GM23338 (cell line): ENCODE data around the gene SCLY. TPM values are rescaled to one million over a fixed set of nuclear protein-coding genes. Genes with fewer than 3 reads are reported as not detected.

Experiments
- ATAC-seq: fragments of 200-7000 bp; cut with Tn5 transposase; 3 replicates; pipeline ENCODE4 v1.9.1; 2020
- DNase-seq: peaks from one replicate; pipeline ENCODE4 v3.0.0-alpha.2; 2015; ENCODE audit warnings: low spot score
- H2AFZ ChIP-seq: fragments of 200-600 bp; sonication (generic); 2 replicates; pipeline ENCODE4 v1.8.0; 2016; ENCODE audit warnings: antibody characterized with exemption, mild to moderate bottlenecking, moderate library complexity
- H3F3A ChIP-seq: fragments of 200-600 bp; sonication (generic); replicated peaks from 2 replicates; pipeline ENCODE4 v1.8.0; 2017; ENCODE audit warnings: antibody characterized with exemption, mixed run types, low read depth
- H3K27ac ChIP-seq: fragments of 200-600 bp; sonication (generic); 2 replicates; pipeline ENCODE4 v1.6.1; 2016; ENCODE audit warnings: low read depth
- H3K27me3 ChIP-seq: fragments of 200-600 bp; sonication (generic); 2 replicates; pipeline ENCODE4 v1.8.0; 2016; ENCODE audit warnings: mild to moderate bottlenecking, mixed run types, moderate library complexity; ENCODE audit not compliant: insufficient read depth
- H3K36me3 ChIP-seq: fragments of 200-600 bp; sonication (generic); 2 replicates; pipeline ENCODE4 v1.8.0; 2016; ENCODE audit warnings: mild to moderate bottlenecking; ENCODE audit not compliant: insufficient read depth
- H3K4me1 ChIP-seq: fragments of 200-600 bp; sonication (generic); 2 replicates; pipeline ENCODE4 v1.8.0; 2016; ENCODE audit warnings: mild to moderate bottlenecking, moderate library complexity; ENCODE audit not compliant: insufficient read depth
- H3K4me2 ChIP-seq: fragments of 200-600 bp; sonication (generic); 2 replicates; pipeline ENCODE4 v1.7.1; 2017; ENCODE audit warnings: mixed run types
- H3K4me3 ChIP-seq: fragments of 200-600 bp; sonication (generic); 2 replicates; pipeline ENCODE4 v1.6.1; 2016; ENCODE audit warnings: mixed run types
- H3K79me2 ChIP-seq: fragments of 200-600 bp; sonication (generic); replicated peaks from 2 replicates; pipeline ENCODE4 v1.8.0; 2017; ENCODE audit warnings: mild to moderate bottlenecking; ENCODE audit not compliant: insufficient read depth
- H3K9me2 ChIP-seq: fragments of 200-600 bp; sonication (generic); 2 replicates; pipeline ENCODE4 v1.8.0; 2017; ENCODE audit not compliant: insufficient read depth
- H4K20me1 ChIP-seq: fragments of 200-600 bp; sonication (generic); replicated peaks from 2 replicates; pipeline ENCODE4 v1.8.0; 2017; ENCODE audit warnings: mild to moderate bottlenecking; ENCODE audit not compliant: insufficient read depth
- H3K27ac Mint-ChIP-seq: 2 replicates; pipeline ENCODE4 v1.8.0; 2020; ENCODE audit warnings: inconsistent platforms, mild to moderate bottlenecking, moderate library complexity, mixed read lengths
- H3K27me3 Mint-ChIP-seq: 3 replicates; pipeline ENCODE4 v1.8.0; 2022; ENCODE audit warnings: low read depth, mild to moderate bottlenecking, moderate library complexity, mixed read lengths, inconsistent platforms; ENCODE audit not compliant: insufficient read depth, poor library complexity
- H3K36me3 Mint-ChIP-seq: 3 replicates; pipeline ENCODE4 v1.8.0; 2021; ENCODE audit warnings: low read depth, mild to moderate bottlenecking, inconsistent platforms, moderate library complexity, mixed read lengths
- H3K4me1 Mint-ChIP-seq: 3 replicates; pipeline ENCODE4 v1.8.0; 2020; ENCODE audit warnings: mild to moderate bottlenecking, inconsistent platforms, mixed read lengths
- H3K4me3 Mint-ChIP-seq: 3 replicates; pipeline ENCODE4 v1.8.0; 2021; ENCODE audit warnings: moderate library complexity, mild to moderate bottlenecking, inconsistent platforms, mixed read lengths
- H3K9me3 Mint-ChIP-seq: 3 replicates; pipeline ENCODE4 v1.8.0; 2020; ENCODE audit warnings: moderate library complexity, mild to moderate bottlenecking, inconsistent platforms, mixed read lengths
- ETS1 ChIP-seq: IDR thresholded peaks from 2 replicates; pipeline ENCODE4 v1.6.1; 2016; ENCODE audit warnings: antibody characterized with exemption
- NANOG ChIP-seq: IDR thresholded peaks from 2 replicates; pipeline ENCODE4 v1.6.1; 2016; ENCODE audit warnings: antibody characterized with exemption, borderline replicate concordance
- REST ChIP-seq: IDR thresholded peaks from one replicate; pipeline ENCODE4 v1.6.1; 2018; ENCODE audit warnings: antibody characterized with exemption; ENCODE audit not compliant: unreplicated experiment
- ZNF114 ChIP-seq: fragments of 250-450 bp; sonication (Bioruptor Pico); IDR thresholded peaks from 2 replicates; pipeline ENCODE4 v1.5.0; 2020; ENCODE audit warnings: mild to moderate bottlenecking, moderate library complexity
- ZNF462 ChIP-seq: fragments of 250-450 bp; sonication (Bioruptor Pico); IDR thresholded peaks from 2 replicates; pipeline ENCODE4 v1.5.0; 2020; ENCODE audit warnings: mild to moderate bottlenecking, moderate library complexity
- polyA plus RNA-seq: library from polyadenylated mRNA; unstranded; fragments of >200 nt; fragmentation: Nextera tagmentation; extraction: Ambion mirVana; gene quantifications from 2 replicates; pipeline ENCODE4 v1.2.1, GENCODE V29; 2016
- total RNA-seq: library from RNA; depleted of rRNA; stranded (reverse); fragments of >200 nt; shearing (Covaris generic); gene quantifications from 2 replicates; pipeline ENCODE4 v1.2.3, GENCODE V29; 2014

Gene SCLY
- total and polyA plus RNA-seq, 2 experiments from 2014 or later = 57.2 to 80.3 TPM

GRCh38 chr2:238104226-238104690 is 43.5 kb downstream of the SCLY start:
- peaks cover 11% of the 10 kb centered on the region for H3K4me1 ChIP-seq
- no peaks in the 10 kb centered on the region for H3F3A ChIP-seq
- ATAC-seq (no peak), DNase-seq (no peak)
- H3K27me3 ChIP-seq = no peaks in the 10 kb centered on the region
- H4K20me1 ChIP-seq = no peaks in the 10 kb centered on the region
- H2AFZ ChIP-seq = no peak overlapping the region
- no peaks in the 10 kb centered on the region for H3K36me3 ChIP-seq
- no peak overlapping the region for H3K4me2 ChIP-seq
- H3K27me3 Mint-ChIP-seq = peaks cover 15% of the 10 kb centered on the region
- H3K4me1 Mint-ChIP-seq = peaks cover 26% of the 10 kb centered on the region
- no peak overlapping the region for H3K4me3 Mint-ChIP-seq
- no peak overlapping the region for H3K27ac Mint-ChIP-seq
- TF ChIP-seq ZNF462 (CRISPR knock-in tag) = no peak
- no peak for TF ChIP-seq ZNF114 (CRISPR knock-in tag)
- TF ChIP-seq REST = no peak
- no peak for TF ChIP-seq NANOG
- no peak for TF ChIP-seq ETS1
- H3K79me2 ChIP-seq = no peaks in the 10 kb centered on the region
- no peaks in the 10 kb centered on the region for H3K36me3 Mint-ChIP-seq
- no peaks in the 10 kb centered on the region for H3K9me2 ChIP-seq
- H3K27ac ChIP-seq = no peak overlapping the region
- H3K9me3 Mint-ChIP-seq = no peaks in the 10 kb centered on the region
- no peak overlapping the region for H3K4me3 ChIP-seq
